ENCODE results near the gene GRIA3.

DNA sequence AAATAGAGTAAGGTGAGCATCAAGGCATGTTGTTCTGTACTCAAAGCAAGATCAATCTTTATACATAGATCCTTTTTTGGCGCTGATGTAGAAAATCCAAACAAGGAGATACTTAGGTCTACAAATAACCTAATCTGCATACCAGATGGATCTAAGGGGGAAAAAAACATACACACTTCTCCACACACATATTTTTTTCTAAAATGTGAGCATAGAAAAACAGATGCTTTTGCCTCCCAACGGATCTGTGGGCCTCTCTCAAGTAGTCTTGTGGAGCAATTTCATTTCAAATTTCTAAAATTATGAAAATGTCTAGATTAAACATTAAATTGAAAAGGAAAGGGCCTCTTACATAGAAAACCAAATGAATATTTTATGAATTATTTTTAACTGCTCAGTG lies 166.1 kb downstream of the GRIA3 start:
- TF ChIP-seq ZNF174 (tag by site-specific recombination; IDR thresholded peaks at IDR 0.05), result no peak
- no peak for TF ChIP-seq ZNF660 (tag by site-specific recombination; IDR thresholded peaks at IDR 0.05)
- no peak for TF ChIP-seq CTCF (tag by site-specific recombination; IDR thresholded peaks at IDR 0.05)
- TF ChIP-seq ZNF23 (tag by site-specific recombination; IDR thresholded peaks at IDR 0.05; ENCODE audit: borderline replicate concordance), result no peak
- TF ChIP-seq KLF16 (tag by site-specific recombination; IDR thresholded peaks at IDR 0.05), result no peak
- TF ChIP-seq ZNF426 (tag by site-specific recombination; IDR thresholded peaks at IDR 0.05), result no peak
- no peak for TF ChIP-seq ZNF112 (tag by site-specific recombination; IDR thresholded peaks at IDR 0.05)
- TF ChIP-seq ZBTB6 (tag by site-specific recombination; IDR thresholded peaks at IDR 0.05), result no peak
